K562 (cell line): Measurements from ENCODE around the gene ZFP69. TPM values are rescaled to one million over a fixed set of nuclear protein-coding genes. Genes with fewer than 3 reads are reported as not detected.

Experiments
- ATAC-seq: fragments of 200-7000 bp; cut with Tn5 transposase; 3 replicates; pipeline ENCODE4 v1.9.1; 2020; ENCODE audit warnings: moderate library complexity
- Bru-seq: library from RNA; stranded (reverse); fragments of 400-500 nt; gene quantifications from one replicate; lab custom pipeline; 2021; lab: Mats Ljungman, UMichigan
- BruChase-seq, 2 experiments: library from RNA; stranded (reverse); fragments of 400-500 nt; gene quantifications; one replicate each; lab custom pipeline; 2021; lab: Mats Ljungman, UMichigan
- BruUV-seq: library from RNA; stranded (reverse); fragments of 400-500 nt; replicated peaks from 2 replicates; lab custom pipeline; 2021; lab: Mats Ljungman, UMichigan
- CTCF ChIA-PET: fragments of 300-600 bp; formaldehyde crosslinking; extraction: SDS; loops from one replicate; lab custom pipeline; 2021; ENCODE audit warnings: low intra/inter-chr PET ratio; lab: Yijun Ruan, JAX
- POLR2A ChIA-PET: fragments of 300-600, 350-650 bp; sonication (Branson Sonifier 250); formaldehyde crosslinking; extraction: SDS; loops from one replicate; lab custom pipeline; 2021; ENCODE audit warnings: antibody characterized with exemption, inconsistent platforms; lab: Yijun Ruan, JAX
- DNase-seq, 4 experiments: peaks; one replicate each; pipeline versions ENCODE4 v3.0.0 to v3.0.0-alpha.2; 2011 to 2018; ENCODE audit warnings: low spot score in 3 of 4, mixed read lengths in 3 of 4; ENCODE audit errors: extremely low read depth in 1 of 4
- FAIRE-seq: peaks from 2 replicates; lab custom pipeline; 2011; peaks lifted over from hg19 to GRCh38; lab: Jason Lieb, UNC
- H2AFZ ChIP-seq: 2 replicates; pipeline ENCODE4 v1.6.0; 2011; ENCODE audit warnings: low read depth, low read length, control low read depth, inconsistent platforms
- H3K27ac ChIP-seq: fragments of 200-600 bp; 3 replicates; pipeline ENCODE4 v1.8.0; 2011; ENCODE audit warnings: low read depth, mild to moderate bottlenecking, control low read depth, inconsistent platforms, low read length, moderate library complexity, mixed read lengths; ENCODE audit errors: extremely low read depth
- H3K27me3 ChIP-seq, 2 experiments: fragments of 300-600 bp in 1 of 2; 2 replicates in 1 of 2; 3 replicates in 1 of 2; pipeline versions ENCODE4 v1.6.0 to v1.8.0; 2011; ENCODE audit warnings: inconsistent platforms in 2 of 2, low read length in 2 of 2, mild to moderate bottlenecking in 1 of 2, mixed read lengths in 1 of 2, moderate library complexity in 1 of 2; ENCODE audit not compliant: control insufficient read depth in 2 of 2, insufficient read depth in 2 of 2
- H3K36me3 ChIP-seq: fragments of 300-600 bp; 3 replicates; pipeline ENCODE4 v1.8.0; 2011; ENCODE audit warnings: mild to moderate bottlenecking, low read length, inconsistent platforms; ENCODE audit not compliant: control insufficient read depth, insufficient read depth
- H3K4me1 ChIP-seq, 2 experiments: fragments of 200-600 bp in 1 of 2; replicated peaks in 1 of 2; 2 replicates in 1 of 2; 3 replicates in 1 of 2; pipeline versions ENCODE4 v1.5.1 to v1.8.0; 2011; ENCODE audit warnings: inconsistent platforms in 2 of 2, low read length in 2 of 2, mild to moderate bottlenecking in 1 of 2, mixed read lengths in 1 of 2, moderate library complexity in 1 of 2; ENCODE audit not compliant: control insufficient read depth in 2 of 2, insufficient read depth in 2 of 2
- H3K4me2 ChIP-seq: 2 replicates; pipeline ENCODE4 v1.6.1; 2011; ENCODE audit warnings: low read length, control low read depth, inconsistent platforms, mixed read lengths; ENCODE audit not compliant: insufficient read depth
- H3K4me3 ChIP-seq: fragments of 200-600 bp; sonication (generic), shearing (Covaris generic); 2 replicates; pipeline ENCODE4 v1.5.1; 2016; ENCODE audit warnings: control low read depth, inconsistent platforms
- H3K79me2 ChIP-seq: fragments of 200-600 bp; 3 replicates; pipeline ENCODE4 v1.8.0; 2011; ENCODE audit warnings: low read length, inconsistent platforms; ENCODE audit not compliant: control insufficient read depth, insufficient read depth
- H3K9ac ChIP-seq, 2 experiments: 2 replicates each; pipeline versions ENCODE4 v1.6.0 to v1.6.1; 2011; ENCODE audit warnings: low read depth in 2 of 2, low read length in 2 of 2, control low read depth in 1 of 2, inconsistent platforms in 1 of 2, mild to moderate bottlenecking in 1 of 2, mixed read lengths in 1 of 2; ENCODE audit not compliant: insufficient read depth in 1 of 2
- H3K9me1 ChIP-seq: one replicate; pipeline ENCODE4 v1.6.0; 2011; ENCODE audit warnings: inconsistent platforms, mild to moderate bottlenecking, low read length, moderate library complexity; ENCODE audit not compliant: control insufficient read depth, insufficient read depth
- H3K9me3 ChIP-seq: replicated peaks from 2 replicates; pipeline ENCODE4 v1.5.1; 2011; ENCODE audit warnings: low read depth, low read length, inconsistent platforms; ENCODE audit not compliant: control insufficient read depth, insufficient read depth
- H4K20me1 ChIP-seq: replicated peaks from 2 replicates; pipeline ENCODE4 v1.6.1; 2011; ENCODE audit warnings: low read length, inconsistent platforms, mixed read lengths; ENCODE audit not compliant: control insufficient read depth, insufficient read depth
- BACH1 ChIP-seq: fragments of 200-800 bp; sonication (Bioruptor generic); IDR thresholded peaks from 2 replicates; pipeline ENCODE4 v1.6.1; 2016; ENCODE audit warnings: missing genetic modification characterization, missing compliant biosample characterization
- FOXA3 ChIP-seq, 2 experiments: fragments of 450-650 bp in 1 of 2; sonication (generic) in 1 of 2; formaldehyde crosslinking; IDR thresholded peaks in 1 of 2; conservative IDR thresholded peaks in 1 of 2; 2 replicates each; pipeline versions ENCODE4 v1.4.0 to v1.8.0; 2020 to 2022; ENCODE audit warnings: mild to moderate bottlenecking in 2 of 2, missing genetic modification reagents in 1 of 2
- HDAC3 ChIP-seq: fragments of 450-650 bp; IDR thresholded peaks from 2 replicates; pipeline ENCODE4 v1.6.1; 2018; ENCODE audit warnings: borderline replicate concordance, mild to moderate bottlenecking, moderate library complexity; ENCODE audit not compliant: partially characterized antibody
- IRF2 ChIP-seq: sonication (generic); formaldehyde crosslinking; IDR thresholded peaks from 2 replicates; pipeline ENCODE4 v1.8.1; 2022; ENCODE audit warnings: mild to moderate bottlenecking, missing genetic modification reagents
- PURB ChIP-seq: sonication (generic); formaldehyde crosslinking; IDR thresholded peaks from 2 replicates; pipeline ENCODE4 v1.9.0; 2021; ENCODE audit warnings: low read depth, mild to moderate bottlenecking, missing genetic modification reagents
- RBFOX2 ChIP-seq: fragments of 200-400 bp; formaldehyde crosslinking; IDR thresholded peaks from 2 replicates; pipeline ENCODE4 v1.6.1; 2017; ENCODE audit warnings: low read depth, mild to moderate bottlenecking, low read length, moderate library complexity
- SP1 ChIP-seq: sonication (generic); formaldehyde crosslinking; IDR thresholded peaks from 2 replicates; pipeline ENCODE4 v1.8.1; 2022; ENCODE audit warnings: mild to moderate bottlenecking, missing genetic modification reagents
- STAG1 ChIP-seq: sonication (generic); formaldehyde crosslinking; IDR thresholded peaks from 2 replicates; pipeline ENCODE4 v1.5.0; 2020; ENCODE audit warnings: missing genetic modification reagents, borderline replicate concordance
- TAF1 ChIP-seq: IDR thresholded peaks from 2 replicates; pipeline ENCODE4 v1.6.1; 2011; ENCODE audit warnings: mild to moderate bottlenecking, low read length, moderate library complexity; ENCODE audit not compliant: insufficient read depth, control insufficient read depth, severe bottlenecking; ENCODE audit errors: extremely low read depth
- ZBTB9 ChIP-seq: fragments of 450-650 bp; formaldehyde crosslinking; IDR thresholded peaks from 2 replicates; pipeline ENCODE4 v1.4.0; 2020; ENCODE audit warnings: mild to moderate bottlenecking, moderate library complexity
- ZNF695 ChIP-seq: fragments of 450-650 bp; formaldehyde crosslinking; IDR thresholded peaks from 2 replicates; pipeline ENCODE4 v1.4.0; 2020; ENCODE audit warnings: mild to moderate bottlenecking, moderate library complexity
- WGBS: fragments of 100-300 bp; shearing (Covaris generic); methylation state at CpG from one replicate; pipeline ENCODE4 v1.1.6; 2016; ENCODE audit warnings: low coverage, mixed read lengths; ENCODE audit not compliant: insufficient coverage; ENCODE audit errors: missing lambda C conversion rate; 5-methylcytosine and 5-hydroxymethylcytosine counted together
- in situ Hi-C: fragments of 300-500 bp; cut with MboI; formaldehyde crosslinking; loops from 4 replicates; pipeline ENCODE4 v1.15.0; 2018; ENCODE audit warnings: inconsistent platforms, mixed read lengths
- intact Hi-C: fragments of 100-400 bp; cut with micrococcal nuclease; formaldehyde crosslinking; loops from 2 replicates; pipeline ENCODE4 v1.14.2; 2022
- long read RNA-seq, 3 experiments: library from polyadenylated mRNA in 2 of 3; library from RNA in 1 of 3; unstranded in 2 of 3; stranded (forward) in 1 of 3; transcript quantifications; one replicate each; pipeline ENCODE4 v2.0.0, GENCODE V29; 2019 to 2022
- polyA minus RNA-seq, 3 experiments: library from RNA; depleted of rRNA, polyadenylated mRNA; stranded (reverse); fragments of >200 nt; gene quantifications; 2 replicates each; pipeline ENCODE4 v1.2.3, GENCODE V29; 2011
- polyA plus RNA-seq, 8 experiments: library from polyadenylated mRNA; depleted of rRNA in 4 of 8; stranded (reverse) in 5 of 8; unstranded in 3 of 8; fragments of >200 nt; fragmentation: Nextera tagmentation in 2 of 8; fragmentation: Illumina TruSeq in 1 of 8; extraction: Ambion mirVana in 2 of 8; extraction: Trizol in 1 of 8; gene quantifications; 2 replicates each; pipeline versions ENCODE4 v1.2.1 to v1.2.3, GENCODE V29; 2011 to 2014; ENCODE audit warnings: inconsistent platforms in 1 of 8, missing spikeins in 1 of 8
- total RNA-seq, 7 experiments: library from RNA; depleted of rRNA in 6 of 7; stranded (reverse); fragments of >200 nt in 6 of 7; fragmentation: Illumina TruSeq in 2 of 7; extraction: Trizol in 2 of 7; gene quantifications; 2 replicates each; pipeline versions ENCODE4 v1.2.1 to v1.2.3, GENCODE V29; 2011 to 2021; ENCODE audit warnings: low replicate concordance in 1 of 7
- TF ChIP-seq, protein P1 (sequence below): sonication (generic); formaldehyde crosslinking; IDR thresholded peaks from 2 replicates; pipeline ENCODE4 v1.8.0; 2022; ENCODE audit warnings: missing genetic modification reagents, mild to moderate bottlenecking, moderate library complexity, borderline replicate concordance

The ZFP69 gene
- total RNA-seq (2011; cell fraction: chromatin; rRNA removed; ENCODE audit: low replicate concordance): 4.0 and 10.6 TPM in 2 replicates
- total RNA-seq (2011; cell fraction: nucleolus; rRNA removed): 2.4 and 3.2 TPM in 2 replicates
- 5.1 and 11.6 TPM in 2 replicates for total RNA-seq (2011; cell fraction: nucleoplasm; rRNA removed)
- 4.7 and 5.0 TPM in 2 replicates for total RNA-seq (2014; rRNA removed)
- 7.0 and 8.6 TPM in 2 replicates for total RNA-seq (2014; rRNA removed; fragmentation: Illumina TruSeq; extraction: Trizol)
- 7.9 and 8.4 TPM in 2 replicates for total RNA-seq (2015; rRNA removed; fragmentation: Illumina TruSeq; extraction: Trizol)
- 4.7 and 4.8 TPM in 2 replicates for total RNA-seq (2021)
- 4.8 and 5.7 TPM in 2 replicates for polyA plus RNA-seq (2011; rRNA removed)
- 1.6 and 2.3 TPM in 2 replicates for polyA plus RNA-seq (2011; cell fraction: cytosol; rRNA removed)
- polyA plus RNA-seq (2011; cell fraction: nucleus; rRNA removed): 2.5 and 3.4 TPM in 2 replicates
- polyA plus RNA-seq (2012): 4.1 and 4.2 TPM in 2 replicates
- polyA plus RNA-seq (2014; fragmentation: Illumina TruSeq; extraction: Trizol): 6.7 and 7.0 TPM in 2 replicates
- 1 to 10 TPM; 2.0 to 2.1 TPM for polyA plus RNA-seq (2014; fragmentation: Nextera tagmentation; extraction: Ambion mirVana)
- polyA plus RNA-seq (2014; rRNA removed): 6.7 and 7.3 TPM in 2 replicates
- polyA minus RNA-seq (2011; rRNA and poly(A)+ RNA removed): 5.5 and 8.7 TPM in 2 replicates
- 1.9 and 2.3 TPM in 2 replicates for polyA minus RNA-seq (2011; cell fraction: cytosol; rRNA and poly(A)+ RNA removed)
- polyA minus RNA-seq (2011; cell fraction: nucleus; rRNA and poly(A)+ RNA removed): 1.5 and 3.6 TPM in 2 replicates
- percentile 56 among the genes with signal in this experiment for Bru-seq, nascent RNA
- percentile 57 among the genes with signal in this experiment for BruChase-seq, experiment 1, labeled RNA remaining after a 2-hour chase
- percentile 55 among the genes with signal in this experiment for BruChase-seq, experiment 2, labeled RNA remaining after a 6-hour chase
- long read RNA-seq, experiment 1, transcript ZFP69-202 (6 exons, 2,871 nt): major isoform, 13 of 47 reads
- long read RNA-seq, experiment 1, partial matches to known transcripts: 4 of 47 reads
- long read RNA-seq, experiment 1, other reads (novel, unspliced or antisense): 28 of 47 reads
- long read RNA-seq, experiment 2, partial matches to known transcripts: 1 of 3 reads
- long read RNA-seq, experiment 2, other reads (novel, unspliced or antisense): 1 of 3 reads
- long read RNA-seq, experiment 3, partial matches to known transcripts: 0 of 1 reads
- long read RNA-seq, experiment 3, other reads (novel, unspliced or antisense): 1 of 1 reads

GRCh38 chr1:40476924-40477677 lies at the start of gene ZFP69:
TSS of gene ZFP69 (plus strand) at chr1:40477290. CDS start at chr1:40479362, 2,072 bp downstream.
- no TSS peak for BruUV-seq
- no peaks in the 10 kb centered on the region for H3K27me3 ChIP-seq
- intact Hi-C loops (no loop called here), in situ Hi-C loops (no loop called here)
- no peaks in the 10 kb centered on the region for H4K20me1 ChIP-seq
- H3K4me1 ChIP-seq: peaks cover 10 to 11% of the 10 kb centered on the region in 2 experiments; a peak in 3 of 5 replicates
- WGBS: 13% methylated on average over 50 of the region's 65 CpGs
- POLR2A ChIA-PET: interaction anchor here (1.2 to 2.3 kb wide), 2 partner anchors 23 to 26 kb away, joined by 3 to 7 read pairs; partner anchors contain the start of gene ZFP69B
- CTCF ChIA-PET: no interaction called here
- H3K4me3 ChIP-seq: peak within 1 kb of the TSS; percentile 67
- peak within 1 kb of the TSS; percentile 98 for H2AFZ ChIP-seq
- no peaks in the 10 kb centered on the region for H3K9me1 ChIP-seq
- peak within 1 kb of the TSS; percentile 91 for H3K4me2 ChIP-seq
- H3K27ac ChIP-seq: peak within 1 kb of the TSS; percentile 78
- peaks cover 10% of the 10 kb centered on the region; the same call in 2 of the 3 replicates for H3K79me2 ChIP-seq
- ATAC-seq: peak; percentile 97
- no peak for FAIRE-seq
- peaks cover 11% of the 10 kb centered on the region; the same call in 1 of the 2 replicates for H3K9me3 ChIP-seq
- peak; percentile 88 to 94 (median 92) for DNase-seq
- peaks cover 5% of the 10 kb centered on the region; the same call in 2 of the 3 replicates for H3K36me3 ChIP-seq
- H3K9ac ChIP-seq: peak within 1 kb of the TSS; percentile 65 to 91
- 0 out of 2 replicates have a peak, but pooled peaks have one; percentile 44 for TF ChIP-seq SP1 (CRISPR knock-in tag)
- no peak for TF ChIP-seq STAG1
- TF ChIP-seq FOXA3 (CRISPR knock-in tag; conservative IDR thresholded peaks at IDR 0.05 in 1 of 2, IDR thresholded peaks at IDR 0.05 in 1 of 2): 0 out of 4 replicates have a peak, but pooled peaks of 1 of the 2 experiments have one; percentile 55
- TF ChIP-seq IRF2: peak; percentile 61; the same call in 1 of the 2 replicates
- no peak for TF ChIP-seq ZNF695 (CRISPR knock-in tag)
- TF ChIP-seq HDAC3: no peak
- 0 out of 2 replicates have a peak, but pooled peaks have one; percentile 31 for TF ChIP-seq ZBTB9 (CRISPR knock-in tag)
- no peak for TF ChIP-seq BACH1
- no peak for TF ChIP-seq PURB
- TF ChIP-seq TAF1: peak; percentile 43
- TF ChIP-seq RBFOX2: peak; percentile 89
- TF ChIP-seq, protein P1, sequence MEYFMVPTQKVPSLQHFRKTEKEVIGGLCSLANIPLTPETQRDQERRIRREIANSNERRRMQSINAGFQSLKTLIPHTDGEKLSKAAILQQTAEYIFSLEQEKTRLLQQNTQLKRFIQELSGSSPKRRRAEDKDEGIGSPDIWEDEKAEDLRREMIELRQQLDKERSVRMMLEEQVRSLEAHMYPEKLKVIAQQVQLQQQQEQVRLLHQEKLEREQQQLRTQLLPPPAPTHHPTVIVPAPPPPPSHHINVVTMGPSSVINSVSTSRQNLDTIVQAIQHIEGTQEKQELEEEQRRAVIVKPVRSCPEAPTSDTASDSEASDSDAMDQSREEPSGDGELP (CRISPR knock-in tag): peak; percentile 60; the same call in 1 of the 2 replicates
